ENCODE data around the gene FAM53B. TPM values are rescaled to one million over a fixed set of nuclear protein-coding genes. Genes with fewer than 3 reads are reported as not detected.

The FAM53B gene
- polyA plus RNA-seq, 1 experiment, result 3.9 TPM

DNA sequence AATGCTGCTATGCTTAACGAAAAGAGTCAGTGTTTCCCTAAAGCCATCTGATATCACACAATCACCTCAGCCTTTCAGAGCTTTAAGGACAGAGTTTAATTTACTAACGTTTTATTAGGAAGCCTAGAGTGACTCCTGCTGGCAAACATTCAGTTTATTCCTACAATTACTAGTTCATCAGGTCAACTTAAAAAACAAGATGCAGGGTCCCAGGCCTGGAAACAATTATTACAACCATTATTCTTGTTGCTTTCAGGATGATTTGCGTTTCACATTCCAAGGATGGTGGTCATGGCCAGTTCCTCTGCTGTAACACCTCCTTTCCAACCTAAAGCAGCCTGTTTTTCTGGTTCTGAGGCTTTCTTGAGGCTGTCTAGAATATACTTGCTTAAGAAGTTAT, 1.5 kb upstream of the FAM53B start:
- POLR2A ChIA-PET, result no interaction called here
- CTCF ChIA-PET, result interaction anchor here (0.7 to 6.2 kb wide), 6 partner anchors 10 to 222 kb away, joined by 3 to 53 read pairs (median 10); no protein-coding TSS in a partner anchor
- Histone ChIP-seq H3K4me3 (ENCODE audit: low read depth, low read length) (no peak overlapping the region), H3K36me3 (ENCODE audit: control insufficient read depth, insufficient read depth, low read length) (0 out of 2 replicates have a peak, but pooled peaks cover 2% of the 10 kb centered on the region), H3K27me3 (ENCODE audit: control insufficient read depth, insufficient read depth, low read length) (no peaks in the 10 kb centered on the region)
- TF ChIP-seq, protein P1, sequence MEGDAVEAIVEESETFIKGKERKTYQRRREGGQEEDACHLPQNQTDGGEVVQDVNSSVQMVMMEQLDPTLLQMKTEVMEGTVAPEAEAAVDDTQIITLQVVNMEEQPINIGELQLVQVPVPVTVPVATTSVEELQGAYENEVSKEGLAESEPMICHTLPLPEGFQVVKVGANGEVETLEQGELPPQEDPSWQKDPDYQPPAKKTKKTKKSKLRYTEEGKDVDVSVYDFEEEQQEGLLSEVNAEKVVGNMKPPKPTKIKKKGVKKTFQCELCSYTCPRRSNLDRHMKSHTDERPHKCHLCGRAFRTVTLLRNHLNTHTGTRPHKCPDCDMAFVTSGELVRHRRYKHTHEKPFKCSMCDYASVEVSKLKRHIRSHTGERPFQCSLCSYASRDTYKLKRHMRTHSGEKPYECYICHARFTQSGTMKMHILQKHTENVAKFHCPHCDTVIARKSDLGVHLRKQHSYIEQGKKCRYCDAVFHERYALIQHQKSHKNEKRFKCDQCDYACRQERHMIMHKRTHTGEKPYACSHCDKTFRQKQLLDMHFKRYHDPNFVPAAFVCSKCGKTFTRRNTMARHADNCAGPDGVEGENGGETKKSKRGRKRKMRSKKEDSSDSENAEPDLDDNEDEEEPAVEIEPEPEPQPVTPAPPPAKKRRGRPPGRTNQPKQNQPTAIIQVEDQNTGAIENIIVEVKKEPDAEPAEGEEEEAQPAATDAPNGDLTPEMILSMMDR (IDR thresholded peaks at IDR 0.05; ENCODE audit: insufficient read depth, low read depth, low read length), result peak; percentile 38
- no peak for DNase-seq (ENCODE audit: low read depth)

DNA sequence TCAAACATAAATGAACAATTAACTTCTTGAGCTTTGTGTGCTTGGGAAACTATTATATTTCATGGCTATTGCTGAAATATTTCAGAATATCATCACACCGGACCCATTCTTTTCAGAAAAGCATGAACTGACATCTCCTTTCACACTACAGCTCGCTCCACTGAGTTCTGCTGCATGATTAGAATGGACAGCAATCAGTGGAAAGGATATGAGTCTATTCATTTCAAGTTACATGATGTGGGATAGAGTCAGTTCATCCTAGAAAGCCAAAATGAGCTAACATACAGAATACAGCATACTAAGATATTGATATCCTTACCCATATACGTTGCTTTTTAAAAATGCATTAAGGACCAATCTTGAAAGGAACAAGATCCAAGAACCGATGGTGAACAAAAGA, 1.1 kb upstream of the FAM53B start:
- 0 out of 2 replicates have a peak, but pooled peaks cover 2% of the 10 kb centered on the region for H3K36me3 ChIP-seq (ENCODE audit: control insufficient read depth, insufficient read depth, low read length)
- CTCF ChIA-PET, result interaction anchor here (0.9 to 6.2 kb wide), 6 partner anchors 10 to 222 kb away, joined by 3 to 53 read pairs (median 10); no protein-coding TSS in a partner anchor
- no peak overlapping the region for H3K4me3 ChIP-seq (ENCODE audit: low read depth, low read length)
- POLR2A ChIA-PET, result no interaction called here
- no peaks in the 10 kb centered on the region for H3K27me3 ChIP-seq (ENCODE audit: control insufficient read depth, insufficient read depth, low read length)
- DNase-seq (ENCODE audit: low read depth), result no peak
- TF ChIP-seq, protein P1 (IDR thresholded peaks at IDR 0.05; ENCODE audit: insufficient read depth, low read depth, low read length), result no peak

DNA sequence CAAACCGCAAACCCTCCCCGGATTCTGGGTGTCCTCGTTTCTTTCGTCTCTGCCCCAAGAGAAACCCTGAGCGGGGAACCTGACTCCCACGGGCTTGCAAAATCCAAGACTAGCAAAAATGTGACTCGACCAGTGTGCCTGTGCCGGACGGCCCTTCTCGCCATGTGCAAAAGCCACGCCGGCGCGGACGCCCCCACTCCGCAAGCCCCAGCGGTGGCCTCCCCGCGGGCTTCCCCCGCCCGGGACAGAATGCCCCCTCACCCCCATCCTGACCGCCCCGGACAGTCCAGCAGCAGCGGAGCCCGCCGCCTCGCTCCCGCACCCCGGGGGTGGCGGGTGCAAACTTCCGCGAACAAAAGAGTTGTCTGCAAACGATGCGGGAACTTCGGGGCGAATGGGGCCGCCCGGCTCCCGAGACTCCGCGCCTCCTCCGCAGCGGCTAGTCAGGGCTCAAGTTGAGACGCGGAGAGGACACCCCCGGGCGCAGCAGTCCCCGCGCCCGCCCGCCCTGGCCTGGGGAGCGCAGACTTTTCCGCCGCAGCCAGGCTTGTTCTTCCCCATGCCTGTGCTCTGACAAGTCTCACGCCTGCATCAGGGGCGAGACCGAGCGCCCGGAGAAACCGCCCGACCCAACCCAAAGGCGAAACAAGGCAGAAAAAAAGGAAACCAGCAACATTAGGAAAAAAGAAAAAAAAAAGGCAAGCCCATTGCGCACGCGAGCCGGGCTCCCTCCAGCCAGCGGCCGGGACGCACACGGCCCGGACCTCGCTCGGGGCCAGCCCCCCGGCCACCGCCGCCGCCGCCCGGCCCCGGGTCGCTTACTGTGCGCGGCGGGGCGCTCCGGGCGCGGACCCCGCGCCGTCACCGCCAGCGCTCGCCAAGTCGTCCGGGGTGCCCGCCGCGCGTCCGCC, 732 bp downstream of the FAM53B start:
- H3K27me3 ChIP-seq (ENCODE audit: control insufficient read depth, insufficient read depth, low read length), result no peaks in the 10 kb centered on the region
- peak overlapping the region; percentile 56 for H3K4me3 ChIP-seq (ENCODE audit: low read depth, low read length)
- DNase-seq (ENCODE audit: low read depth), result no peak
- POLR2A ChIA-PET, result no interaction called here
- TF ChIP-seq, protein P1 (IDR thresholded peaks at IDR 0.05; ENCODE audit: insufficient read depth, low read depth, low read length), result no peak
- CTCF ChIA-PET, result interaction anchor here (1.4 to 4.9 kb wide), 6 partner anchors 14 to 213 kb away, joined by 4 to 59 read pairs (median 14); no protein-coding TSS in a partner anchor
- H3K36me3 ChIP-seq (ENCODE audit: control insufficient read depth, insufficient read depth, low read length), result 0 out of 2 replicates have a peak, but pooled peaks cover 2% of the 10 kb centered on the region

DNA sequence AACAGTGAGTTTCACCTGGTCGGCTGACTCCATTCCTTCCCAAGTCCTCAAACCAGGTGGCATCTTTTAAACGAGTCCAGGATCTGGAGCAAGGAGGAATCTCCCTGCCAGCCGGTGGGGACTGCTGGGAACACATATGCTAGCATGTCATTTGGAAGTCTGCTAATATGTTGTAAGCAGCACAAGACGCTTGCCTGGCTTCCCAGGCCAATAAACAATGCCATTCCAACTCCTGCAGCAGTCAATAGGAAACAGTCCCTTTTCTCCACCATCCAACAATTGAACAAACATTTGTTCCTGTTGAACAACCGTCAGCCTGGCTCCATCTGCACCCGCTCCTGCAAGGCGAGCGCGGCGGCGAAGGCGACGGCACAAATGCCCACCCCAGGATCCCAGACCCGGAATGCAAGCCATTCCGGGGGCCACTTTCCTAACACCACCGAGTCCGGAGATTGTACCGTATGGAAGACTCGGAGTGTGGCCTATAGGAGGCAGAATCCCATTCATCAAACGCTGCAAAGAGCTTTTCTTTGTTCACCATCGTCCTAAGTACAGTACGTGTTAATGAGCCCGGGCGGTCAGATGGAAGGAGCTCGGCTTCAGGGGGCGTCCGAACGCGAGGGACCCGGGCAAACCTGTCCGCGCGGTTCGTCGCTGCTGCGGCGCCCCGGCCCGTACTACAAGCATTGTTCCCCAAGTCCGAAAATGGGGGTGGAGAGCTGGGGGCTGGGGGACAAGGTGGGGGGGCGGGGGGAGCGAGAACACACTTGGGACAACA, 1.6 kb downstream of the FAM53B start:
- no peaks in the 10 kb centered on the region for H3K27me3 ChIP-seq (ENCODE audit: control insufficient read depth, insufficient read depth, low read length)
- ChIA-PET CTCF (interaction anchor here (1.1 to 4.9 kb wide), 9 partner anchors 10 to 213 kb away, joined by 3 to 59 read pairs (median 15); no protein-coding TSS in a partner anchor), POLR2A (no interaction called here)
- peak overlapping the region; percentile 56 for H3K4me3 ChIP-seq (ENCODE audit: low read depth, low read length)
- TF ChIP-seq, protein P1 (IDR thresholded peaks at IDR 0.05; ENCODE audit: insufficient read depth, low read depth, low read length), result peak; percentile 45
- no peak for DNase-seq (ENCODE audit: low read depth)
- no peaks in the 10 kb centered on the region for H3K36me3 ChIP-seq (ENCODE audit: control insufficient read depth, insufficient read depth, low read length)

Measured in BJ (cell line).